MM.1S (cell line): ENCODE measurements around the gene LGALS12.

Source experiments
- DNase-seq: peaks from one replicate; pipeline ENCODE4 v3.0.0-alpha.2; 2015
- H2AFZ ChIP-seq: fragments of 300-600 bp; sonication (generic); 2 replicates; pipeline ENCODE4 v1.6.0; 2016; ENCODE audit warnings: antibody characterized with exemption, low read length
- H3F3A ChIP-seq: fragments of 300-600 bp; sonication (generic); 2 replicates; pipeline ENCODE4 v1.6.1; 2016; ENCODE audit warnings: mild to moderate bottlenecking, antibody characterized with exemption, low read length, moderate library complexity, mixed read lengths; ENCODE audit not compliant: insufficient read depth
- H3K27ac ChIP-seq: fragments of 300-600 bp; sonication (generic); 2 replicates; pipeline ENCODE4 v1.5.1; 2016; ENCODE audit warnings: mild to moderate bottlenecking, low read length
- H3K27me3 ChIP-seq: fragments of 300-600 bp; sonication (generic); replicated peaks from 2 replicates; pipeline ENCODE4 v1.6.0; 2016; ENCODE audit warnings: low read length; ENCODE audit not compliant: insufficient read depth
- H3K36me3 ChIP-seq: fragments of 300-600 bp; sonication (generic); replicated peaks from 2 replicates; pipeline ENCODE4 v1.6.1; 2016; ENCODE audit warnings: mild to moderate bottlenecking, low read length, mixed read lengths; ENCODE audit not compliant: insufficient read depth
- H3K4me1 ChIP-seq: fragments of 300-600 bp; sonication (generic); 2 replicates; pipeline ENCODE4 v1.6.1; 2016; ENCODE audit warnings: low read length, mixed read lengths
- H3K4me2 ChIP-seq: fragments of 300-600 bp; sonication (generic); 2 replicates; pipeline ENCODE4 v1.6.0; 2016; ENCODE audit warnings: low read depth, low read length
- H3K4me3 ChIP-seq: fragments of 300-600 bp; sonication (generic); 2 replicates; pipeline ENCODE4 v1.5.1; 2016; ENCODE audit warnings: low read length, mixed read lengths
- H3K79me2 ChIP-seq: fragments of 300-600 bp; sonication (generic); 2 replicates; pipeline ENCODE4 v1.6.1; 2016; ENCODE audit warnings: mixed run types, low read length, mixed read lengths
- H3K9ac ChIP-seq: fragments of 300-600 bp; sonication (generic); 2 replicates; pipeline ENCODE4 v1.6.1; 2016; ENCODE audit warnings: low read length, mixed read lengths
- H3K9me2 ChIP-seq: fragments of 300-600 bp; sonication (generic); replicated peaks from 2 replicates; pipeline ENCODE4 v1.6.1; 2016; ENCODE audit warnings: mild to moderate bottlenecking, low read length, mixed read lengths; ENCODE audit not compliant: insufficient read depth
- H3K9me3 ChIP-seq: fragments of 300-600 bp; sonication (generic); replicated peaks from 2 replicates; pipeline ENCODE4 v1.6.1; 2016; ENCODE audit warnings: mild to moderate bottlenecking, low read length, mixed read lengths; ENCODE audit not compliant: insufficient read depth
- H4K20me1 ChIP-seq: fragments of 300-600 bp; sonication (generic); 2 replicates; pipeline ENCODE4 v1.6.1; 2016; ENCODE audit warnings: mild to moderate bottlenecking, low read length, moderate library complexity, mixed read lengths; ENCODE audit not compliant: insufficient read depth
- CTCF ChIP-seq: fragments of 300-600 bp; sonication (generic); IDR thresholded peaks from 2 replicates; pipeline ENCODE4 v1.5.1; 2016; ENCODE audit warnings: antibody characterized with exemption, low read length, mixed read lengths
- EZH2 ChIP-seq: fragments of 300-600 bp; sonication (generic); optimal IDR thresholded peaks from 2 replicates; pipeline ENCODE3; 2017; ENCODE audit warnings: low read depth, mild to moderate bottlenecking, antibody characterized with exemption, low read length, mixed read lengths
- EZH2phosphoT487 ChIP-seq: fragments of 300-600 bp; sonication (generic); IDR thresholded peaks from 2 replicates; pipeline ENCODE4 v1.6.1; 2018; ENCODE audit warnings: antibody characterized with exemption, low read length

The LGALS12 gene

GRCh38 chr11:63491636-63492372 lies 14.1 kb upstream of the LGALS12 start:
- no peaks in the 10 kb centered on the region for H3K79me2 ChIP-seq
- H3K4me1 ChIP-seq, result no peaks in the 10 kb centered on the region
- no peak overlapping the region for H2AFZ ChIP-seq
- no peak overlapping the region for H3K27ac ChIP-seq
- no peaks in the 10 kb centered on the region for H3K9me3 ChIP-seq
- no peak for TF ChIP-seq CTCF
- TF ChIP-seq EZH2, result no peak
- TF ChIP-seq EZH2phosphoT487, result no peak
- no peaks in the 10 kb centered on the region for H3F3A ChIP-seq
- no peak overlapping the region for H3K4me3 ChIP-seq
- no peak overlapping the region for H3K9ac ChIP-seq
- H4K20me1 ChIP-seq, result no peaks in the 10 kb centered on the region
- DNase-seq, result no peak
- no peaks in the 10 kb centered on the region for H3K27me3 ChIP-seq
- H3K9me2 ChIP-seq, result no peaks in the 10 kb centered on the region
- no peak overlapping the region for H3K4me2 ChIP-seq
- H3K36me3 ChIP-seq, result no peaks in the 10 kb centered on the region

GRCh38 chr11:63492441-63492840 lies 13.4 kb upstream of the LGALS12 start:
- Histone ChIP-seq H3K9ac (no peak overlapping the region), H3K27ac (no peak overlapping the region), H3K79me2 (no peaks in the 10 kb centered on the region), H3K4me2 (no peak overlapping the region), H3K9me3 (no peaks in the 10 kb centered on the region), H3K27me3 (no peaks in the 10 kb centered on the region), H3K9me2 (no peaks in the 10 kb centered on the region), H2AFZ (no peak overlapping the region), H3K36me3 (no peaks in the 10 kb centered on the region), H3K4me3 (no peak overlapping the region), H3K4me1 (no peaks in the 10 kb centered on the region), H3F3A (no peaks in the 10 kb centered on the region), H4K20me1 (no peaks in the 10 kb centered on the region)
- no peak for DNase-seq
- TF ChIP-seq EZH2, result no peak
- TF ChIP-seq CTCF, result no peak
- no peak for TF ChIP-seq EZH2phosphoT487

DNA sequence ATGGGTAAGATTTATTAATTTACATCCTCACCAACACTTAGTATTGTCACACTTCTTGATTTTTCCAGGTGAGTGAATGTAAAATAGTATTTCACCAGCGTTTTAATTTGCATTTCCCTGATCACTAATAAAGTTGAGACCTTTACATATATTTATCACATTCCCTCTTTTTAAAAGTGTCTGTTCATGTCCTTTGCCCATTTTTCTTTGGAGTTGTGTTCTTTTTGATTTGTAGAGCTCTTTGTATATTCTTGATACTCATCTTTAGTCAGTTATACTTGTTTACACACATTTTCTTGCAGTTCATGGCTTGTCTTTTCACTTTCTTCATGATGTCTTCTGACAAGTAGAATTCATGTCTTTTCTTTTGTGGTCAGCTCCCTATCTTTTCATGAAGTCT lies 12.8 kb upstream of the LGALS12 start:
- Histone ChIP-seq H3K27ac (no peak overlapping the region), H3K79me2 (no peaks in the 10 kb centered on the region), H4K20me1 (no peaks in the 10 kb centered on the region), H2AFZ (no peak overlapping the region), H3K9me3 (no peaks in the 10 kb centered on the region), H3F3A (no peaks in the 10 kb centered on the region), H3K4me1 (no peaks in the 10 kb centered on the region), H3K27me3 (no peaks in the 10 kb centered on the region), H3K4me3 (no peak overlapping the region), H3K4me2 (no peak overlapping the region), H3K9ac (no peak overlapping the region), H3K36me3 (no peaks in the 10 kb centered on the region), H3K9me2 (no peaks in the 10 kb centered on the region)
- TF ChIP-seq EZH2phosphoT487 (no peak), CTCF (no peak), EZH2 (no peak)
- DNase-seq, result no peak
